Tongue (tissue), 2 donors: ENCODE measurements around the gene DPP9. TPM values are rescaled to one million over a fixed set of nuclear protein-coding genes. Genes with fewer than 3 reads are reported as not detected.
A peak's percentile ranks its signal among the peaks of the same experiment; 100 is the strongest.

Source experiments
- DNase-seq: peaks from one replicate; pipeline ENCODE4 v3.0.0-alpha.2; 2015
- total RNA-seq: library from RNA; depleted of rRNA; stranded (reverse); fragments of >200 nt; gene quantifications from one replicate; pipeline ENCODE4 v1.2.3, GENCODE V29; 2014

DPP9 gene
- total RNA-seq, 1 donor from 2014 or later = 26.4 TPM

- DNase-seq = no peak
Measured at GRCh38 chr19:4709440-4710280, 14.0 kb downstream of the DPP9 start.

GRCh38 chr19:4707956-4708650, 15.5 kb downstream of the DPP9 start:
- peak; percentile 12 for DNase-seq

GRCh38 chr19:4707322-4707721, 16.3 kb downstream of the DPP9 start:
- DNase-seq = no peak

GRCh38 chr19:4705413-4706131, 18.1 kb downstream of the DPP9 start:
- peak; percentile 81 for DNase-seq

- no peak for DNase-seq
Measured at GRCh38 chr19:4704317-4704673, 19.3 kb downstream of the DPP9 start.

- no peak for DNase-seq
Measured at GRCh38 chr19:4703671-4704316, 19.8 kb downstream of the DPP9 start.

- no peak for DNase-seq
Measured at GRCh38 chr19:4702764-4703163, 20.9 kb downstream of the DPP9 start.

GRCh38 chr19:4701557-4701956, 22.1 kb downstream of the DPP9 start:
- DNase-seq = no peak

- no peak for DNase-seq
Measured at GRCh38 chr19:4700693-4700970, 23.0 kb downstream of the DPP9 start.

GRCh38 chr19:4699826-4700692, 23.6 kb downstream of the DPP9 start:
- DNase-seq = no peak

- DNase-seq = no peak
Measured at GRCh38 chr19:4697304-4697703, 26.3 kb downstream of the DPP9 start.

- peak; percentile 77 for DNase-seq
Measured at GRCh38 chr19:4695224-4695731, 28.4 kb downstream of the DPP9 start.

- DNase-seq = no peak
Measured at GRCh38 chr19:4694211-4694987, 29.2 kb downstream of the DPP9 start.

GRCh38 chr19:4693471-4694121, 30.0 kb downstream of the DPP9 start:
- no peak for DNase-seq

GRCh38 chr19:4693078-4693350, 30.6 kb downstream of the DPP9 start:
- no peak for DNase-seq

- peak; percentile 88 for DNase-seq
Measured at GRCh38 chr19:4692251-4693077, 31.2 kb downstream of the DPP9 start.

GRCh38 chr19:4691373-4691772, 32.3 kb downstream of the DPP9 start:
- no peak for DNase-seq

GRCh38 chr19:4690361-4690760, 33.3 kb downstream of the DPP9 start:
- DNase-seq = no peak

GRCh38 chr19:4689403-4689802, 34.2 kb downstream of the DPP9 start:
- no peak for DNase-seq

GRCh38 chr19:4688587-4688986, 35.1 kb downstream of the DPP9 start:
- DNase-seq = no peak
